HG03442 (cell line): ENCODE measurements around the gene UGDH.

Experiments
- ATAC-seq: cut with Tn5 transposase; IDR thresholded peaks from one replicate; pipeline ENCODE4 v1.9.1; 2021; ENCODE audit warnings: mild to moderate bottlenecking, moderate library complexity; ENCODE audit not compliant: unreplicated experiment

Gene UGDH

GRCh38 chr4:39456946-39457763 is 70.1 kb downstream of the UGDH start:
- ATAC-seq: no peak

GRCh38 chr4:39455486-39455885 is 71.8 kb downstream of the UGDH start:
- ATAC-seq: no peak

- ATAC-seq: no peak
Measured at GRCh38 chr4:39453738-39454137, 73.5 kb downstream of the UGDH start.

GRCh38 chr4:39452860-39453587 is 74.2 kb downstream of the UGDH start:
- ATAC-seq: no peak

- no peak for ATAC-seq
Measured at GRCh38 chr4:39452153-39452859, 74.9 kb downstream of the UGDH start.

- no peak for ATAC-seq
Measured at GRCh38 chr4:39451423-39452023, 75.7 kb downstream of the UGDH start.

GRCh38 chr4:39450618-39451017 is 76.6 kb downstream of the UGDH start:
- ATAC-seq: no peak
